HG02852 (cell line): Measurements from ENCODE around the gene DHRS7C.
"Not testable (repeated sequence)": the region's sequence is repeated elsewhere in the genome, so short reads cannot be mapped to it uniquely, and the experiment has no call there.

Experiments
- ATAC-seq: cut with Tn5 transposase; IDR thresholded peaks from one replicate; pipeline ENCODE4 v1.9.1; 2021; ENCODE audit warnings: mild to moderate bottlenecking, moderate library complexity; ENCODE audit not compliant: unreplicated experiment

DHRS7C gene

DNA sequence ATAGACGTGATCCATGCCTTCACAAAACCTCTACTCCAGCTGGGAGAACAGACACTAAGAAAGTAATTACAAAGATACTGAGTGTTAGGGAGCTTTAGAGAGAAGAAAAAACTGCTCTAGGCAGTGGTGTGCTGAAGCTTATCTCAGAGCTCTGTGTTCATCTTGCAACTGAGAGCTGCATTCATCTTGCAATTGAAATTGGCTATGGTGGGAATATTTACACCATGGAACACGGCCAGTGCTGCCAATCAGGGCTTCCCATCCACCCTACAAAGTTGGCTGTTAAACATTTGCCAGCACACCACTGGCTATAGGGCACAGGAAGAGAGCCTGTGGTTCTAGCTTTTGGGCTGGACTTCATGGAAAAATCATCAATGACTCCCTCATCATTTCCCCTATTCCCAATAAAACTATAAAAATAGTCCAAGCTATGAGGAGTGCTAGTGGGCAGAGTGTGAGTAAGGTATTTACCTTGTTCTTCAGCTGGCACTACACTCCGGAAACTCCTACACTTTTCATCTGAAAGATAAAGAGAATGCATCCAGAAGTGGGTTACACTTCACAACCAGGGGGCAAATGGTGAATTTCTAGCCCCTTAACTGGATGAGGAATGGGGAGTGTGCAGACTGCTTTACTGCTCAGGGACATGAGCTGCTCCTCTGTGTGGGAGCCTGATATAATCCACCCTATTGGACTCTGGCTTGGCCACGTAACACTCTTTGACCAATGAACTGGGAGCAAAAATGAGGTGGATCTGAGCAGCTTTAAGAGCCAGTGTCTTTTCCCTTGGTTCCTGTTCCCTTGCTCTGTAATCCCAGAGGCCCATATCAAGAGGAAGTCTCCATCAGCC is 18.9 kb upstream of the DHRS7C start:
- ATAC-seq = no peak

DNA sequence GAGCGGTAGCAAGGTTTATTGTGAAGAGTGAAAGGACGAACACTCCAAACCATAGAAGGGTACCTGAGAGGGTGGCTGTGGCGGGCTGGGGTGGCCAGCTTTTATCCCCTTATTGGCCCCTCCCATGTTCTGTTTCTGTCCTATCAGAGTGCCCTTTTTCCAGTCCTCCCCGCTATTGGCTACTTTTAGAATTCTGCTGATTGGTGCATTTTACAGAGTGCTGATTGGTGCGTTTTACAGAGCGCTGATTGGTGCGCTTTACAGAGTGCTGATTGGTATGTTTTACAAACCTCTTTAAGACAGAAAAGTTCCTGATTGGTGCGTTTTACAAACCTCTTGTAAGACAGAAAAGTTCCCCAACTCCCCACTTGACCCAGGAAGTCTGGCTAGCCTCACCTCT is 18.0 kb upstream of the DHRS7C start:
- no peak for ATAC-seq

DNA sequence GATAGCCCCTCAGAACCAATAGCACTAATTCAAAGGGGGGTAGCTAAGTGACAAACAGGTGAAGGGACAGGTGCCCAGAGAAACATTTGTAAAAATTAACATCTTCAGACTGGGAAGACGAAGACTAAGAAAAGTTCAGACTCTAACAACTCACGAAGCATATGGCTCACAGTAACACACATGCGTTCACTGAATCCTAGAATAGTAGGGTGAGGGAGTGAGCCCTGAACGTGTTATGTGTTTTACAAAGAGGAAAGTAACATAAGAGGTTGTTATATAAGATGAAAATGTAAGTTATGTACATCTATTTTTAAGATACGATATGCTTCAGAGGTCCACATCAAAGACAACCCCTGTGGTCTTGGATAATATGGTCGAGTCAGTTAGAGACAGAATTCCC is 15.3 kb upstream of the DHRS7C start:
- no peak for ATAC-seq

DNA sequence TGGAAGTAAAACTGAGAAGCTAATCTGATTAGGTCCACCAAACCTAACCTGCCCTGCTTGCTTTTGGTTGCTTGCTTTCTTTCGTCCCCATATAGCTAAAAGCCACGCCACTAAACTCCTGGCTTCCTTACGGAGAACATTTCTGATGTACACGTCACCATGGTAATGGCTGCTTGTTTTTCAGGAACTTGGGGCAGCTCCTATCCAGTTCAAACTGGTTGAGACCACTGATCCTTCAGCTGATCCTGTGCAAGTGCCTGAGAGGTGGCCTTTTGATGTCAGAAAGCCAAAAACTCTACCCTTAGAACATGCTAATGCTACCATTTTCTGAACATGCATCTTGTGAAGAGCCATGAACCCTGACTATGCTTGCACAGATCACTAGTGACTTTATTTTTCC is 14.4 kb upstream of the DHRS7C start:
- ATAC-seq = no peak

DNA sequence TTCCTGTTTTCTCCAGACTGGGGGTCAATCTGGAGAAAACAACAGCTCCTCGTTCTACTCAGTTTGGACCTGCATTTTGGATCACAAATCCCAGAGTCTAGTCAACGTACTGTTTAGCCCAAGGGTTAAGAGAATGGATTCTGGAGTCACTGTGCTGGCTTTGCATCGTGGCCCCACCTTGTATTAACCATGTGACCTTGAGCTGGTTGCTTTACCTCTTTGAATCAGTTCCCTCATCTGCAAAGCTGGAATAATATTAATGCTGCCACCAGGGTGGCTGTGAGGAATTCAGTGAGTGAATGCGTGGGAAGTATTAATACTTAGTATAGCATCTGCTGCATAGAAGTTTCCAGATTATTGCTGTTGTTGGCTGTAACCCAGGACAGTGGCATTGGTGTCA is 11.3 kb upstream of the DHRS7C start:
- ATAC-seq = no peak

DNA sequence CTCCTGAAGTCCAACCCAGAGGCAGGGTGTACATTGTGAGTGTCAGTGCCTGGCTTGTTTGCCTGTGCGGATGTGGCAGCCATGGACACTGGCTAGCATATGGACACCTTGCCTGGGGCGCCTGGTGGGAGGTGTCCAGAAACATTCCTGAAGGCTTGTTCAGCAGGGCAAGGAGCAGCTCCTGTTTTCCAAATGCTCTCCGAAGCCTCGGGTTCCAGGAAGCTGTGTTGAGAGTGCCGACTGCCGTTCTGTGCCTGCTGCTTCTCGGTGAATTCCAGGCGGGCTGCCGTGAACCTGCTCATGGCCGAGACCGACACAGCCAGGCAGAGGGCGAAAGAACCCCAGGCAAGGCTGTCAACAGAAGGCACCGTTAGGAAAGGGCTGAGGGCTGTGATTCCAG is 10.9 kb upstream of the DHRS7C start:
- ATAC-seq = no peak

DNA sequence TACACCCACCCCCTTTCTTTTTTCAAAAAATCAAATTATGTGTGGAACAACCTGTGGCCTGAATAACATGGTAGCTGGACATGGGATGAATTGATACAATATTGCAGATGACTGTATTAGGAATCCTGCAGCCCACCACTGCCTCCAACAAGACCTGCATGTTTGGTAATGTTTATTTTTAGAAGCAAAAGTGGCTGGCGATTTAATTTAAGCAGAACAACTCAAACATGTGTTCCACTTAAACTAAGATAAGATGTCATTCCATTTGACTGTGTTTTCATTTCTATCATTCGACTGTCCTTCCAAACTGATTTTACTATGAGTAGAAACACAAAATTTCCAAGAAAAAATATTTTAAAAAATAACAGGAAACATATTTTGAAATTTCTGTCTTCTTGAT is 10.1 kb upstream of the DHRS7C start:
- no peak for ATAC-seq

DNA sequence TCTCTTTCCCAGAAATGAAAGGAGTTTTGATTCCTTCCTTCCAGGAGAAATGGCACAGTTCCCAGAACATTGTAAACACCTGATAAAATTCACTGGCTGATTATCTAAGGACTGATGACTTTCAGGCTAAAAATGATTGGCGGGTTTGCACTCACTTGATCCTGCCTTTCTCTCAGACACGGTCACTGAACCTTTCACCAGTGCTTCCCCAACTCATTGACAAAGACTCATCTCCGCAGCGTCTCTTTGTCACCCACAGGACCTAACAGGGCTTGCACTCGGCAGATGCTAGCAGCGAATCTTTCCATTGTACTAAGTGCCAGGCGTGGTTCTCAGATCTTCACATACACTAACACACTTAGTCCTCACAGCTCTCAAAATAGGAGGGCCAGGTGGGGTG is 7.3 kb upstream of the DHRS7C start:
- no peak for ATAC-seq

DNA sequence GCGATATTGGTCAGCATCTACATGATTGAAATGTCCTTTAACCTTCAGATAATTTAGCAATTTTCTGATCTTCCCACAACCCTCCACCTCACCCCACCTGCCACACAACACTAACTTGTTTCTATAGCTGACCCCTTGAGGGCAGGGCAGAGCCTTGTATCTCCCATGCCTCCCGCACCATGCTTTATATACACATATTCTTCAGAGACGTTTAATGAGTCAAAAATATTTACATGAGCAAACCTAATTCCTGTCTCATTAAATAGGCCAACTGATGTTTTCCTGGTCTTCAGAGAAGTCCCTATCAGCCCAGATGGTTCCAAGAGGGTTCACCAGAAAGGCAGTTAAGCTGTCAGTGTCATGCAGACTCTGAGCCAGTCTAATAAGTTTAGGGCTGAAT is 6.6 kb upstream of the DHRS7C start:
- no peak for ATAC-seq

DNA sequence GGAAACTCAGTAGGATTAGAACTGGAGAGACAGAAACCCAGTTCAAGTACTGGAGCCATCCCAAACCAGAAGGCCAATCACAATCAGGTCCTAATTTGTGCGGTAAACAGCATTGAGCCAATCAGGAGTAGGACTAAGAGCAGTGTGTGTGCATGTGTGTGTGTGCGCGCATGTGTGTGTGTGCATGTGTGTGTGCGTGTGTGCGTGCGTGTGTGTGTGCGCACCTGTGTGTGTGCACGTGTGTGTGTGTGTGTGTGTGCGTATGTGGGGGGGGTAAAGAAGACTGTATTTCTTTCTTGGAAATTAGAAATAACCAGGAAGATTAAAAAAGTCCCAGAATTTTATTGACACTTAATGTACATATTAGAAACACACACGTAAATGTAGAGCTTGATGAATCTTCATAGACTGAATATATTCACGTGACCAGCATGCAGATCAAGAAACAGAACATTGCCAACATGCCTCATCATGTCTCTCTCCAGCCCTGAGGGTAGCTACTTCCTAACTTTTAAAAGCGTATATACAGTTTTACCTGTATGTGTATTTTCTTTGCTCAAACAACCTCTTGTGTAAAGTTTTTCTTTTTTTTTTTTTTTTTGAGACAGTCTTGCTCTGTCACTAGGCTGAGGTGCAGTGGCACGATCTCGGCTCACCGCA is 919 bp upstream of the DHRS7C start:
- no peak for ATAC-seq

DNA sequence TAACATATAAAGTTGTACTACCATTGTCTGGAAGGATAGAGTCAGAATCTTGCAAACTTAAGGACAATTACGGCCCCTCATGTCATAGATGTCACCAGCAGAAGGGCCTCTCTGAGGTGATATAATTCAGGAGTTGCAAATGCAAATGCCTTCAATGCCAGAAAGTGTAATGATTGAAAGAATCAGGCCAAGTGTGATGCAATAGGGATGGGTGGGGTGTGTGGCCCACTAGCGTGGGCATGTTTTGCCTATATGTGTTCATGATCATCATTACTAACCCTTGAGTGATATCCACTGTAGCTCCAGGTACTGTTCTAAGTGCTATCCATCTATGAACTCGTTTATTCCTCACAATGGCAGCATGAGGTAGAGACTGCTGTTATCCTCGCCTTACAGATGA is 1.1 kb downstream of the DHRS7C start:
- no peak for ATAC-seq

DNA sequence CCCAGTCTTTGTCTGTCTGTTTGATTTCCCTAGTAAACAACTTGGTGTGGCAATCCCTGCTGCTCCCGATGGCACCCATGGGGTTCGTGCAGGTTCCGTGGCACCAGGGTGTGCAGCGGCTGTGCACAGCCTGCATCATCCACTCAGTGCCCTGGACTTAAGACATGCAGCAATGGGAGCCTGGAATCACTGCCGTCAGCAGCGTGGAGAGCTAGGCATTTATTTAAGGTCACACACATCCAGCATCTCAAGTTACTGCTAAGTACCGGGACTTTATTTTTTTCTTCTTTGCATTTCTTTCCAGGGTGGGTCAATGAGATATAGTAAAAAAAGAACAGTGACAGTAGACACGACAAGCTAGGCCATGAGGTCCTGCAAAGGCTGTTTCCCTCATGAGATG is 2.8 kb downstream of the DHRS7C start:
- no peak for ATAC-seq

DNA sequence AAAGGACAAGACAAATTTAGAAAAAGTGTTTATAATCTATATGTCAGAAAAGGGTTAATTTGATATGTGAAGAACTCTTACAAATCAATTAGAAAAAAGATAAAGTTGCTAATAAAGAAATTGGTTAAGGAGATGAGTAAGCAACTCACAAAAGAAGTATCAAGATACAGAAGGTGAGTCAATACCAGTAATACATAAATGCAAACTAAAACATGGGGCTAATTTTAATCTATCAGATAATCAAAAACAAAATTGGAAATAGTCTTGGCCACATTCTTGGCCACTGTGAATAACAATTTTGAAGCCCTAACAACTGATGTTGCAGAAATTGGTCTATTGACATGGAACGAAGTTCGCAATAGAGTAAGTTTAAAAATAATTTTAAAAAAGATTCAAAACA is 6.8 kb downstream of the DHRS7C start:
- no peak for ATAC-seq

DNA sequence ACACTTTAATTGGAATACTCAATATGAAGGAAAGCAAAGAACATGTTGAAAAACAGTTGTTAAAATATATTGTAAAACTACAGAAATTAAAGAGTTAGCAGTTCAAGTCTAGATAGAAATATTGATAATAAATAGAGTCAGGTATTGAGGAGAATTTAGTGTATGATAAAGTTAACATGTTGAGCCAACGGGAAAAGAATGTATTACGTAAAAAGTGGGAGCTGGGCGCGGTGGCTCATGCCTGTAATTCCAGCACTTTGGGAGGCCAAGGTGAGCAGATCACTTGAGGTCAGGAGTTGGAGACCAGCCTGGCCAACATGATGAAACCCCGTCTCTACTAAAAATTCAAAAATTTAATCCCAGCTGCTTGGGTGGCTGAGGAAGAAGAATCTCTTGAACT is 7.9 kb downstream of the DHRS7C start:
- not testable (repeated sequence) for ATAC-seq

DNA sequence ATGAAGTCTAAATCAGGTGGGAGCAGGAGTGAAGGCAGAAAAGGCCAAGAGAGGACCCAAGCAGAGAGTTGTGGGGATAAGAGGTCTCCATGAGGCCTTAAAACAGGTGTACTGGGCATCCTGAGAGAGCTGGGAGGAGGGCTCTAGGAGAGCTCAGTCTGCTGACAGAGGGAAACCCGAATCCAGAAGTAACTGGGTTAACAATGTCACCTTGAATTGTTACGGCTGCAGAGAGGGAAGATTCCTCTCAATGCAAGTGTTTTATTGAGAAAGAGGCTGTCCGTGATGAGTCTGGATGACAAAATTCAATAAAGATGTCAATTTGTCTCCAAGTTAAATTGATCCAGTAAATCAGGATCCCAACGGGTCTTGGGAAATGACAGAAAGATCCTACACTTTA is 8.3 kb downstream of the DHRS7C start:
- no peak for ATAC-seq

DNA sequence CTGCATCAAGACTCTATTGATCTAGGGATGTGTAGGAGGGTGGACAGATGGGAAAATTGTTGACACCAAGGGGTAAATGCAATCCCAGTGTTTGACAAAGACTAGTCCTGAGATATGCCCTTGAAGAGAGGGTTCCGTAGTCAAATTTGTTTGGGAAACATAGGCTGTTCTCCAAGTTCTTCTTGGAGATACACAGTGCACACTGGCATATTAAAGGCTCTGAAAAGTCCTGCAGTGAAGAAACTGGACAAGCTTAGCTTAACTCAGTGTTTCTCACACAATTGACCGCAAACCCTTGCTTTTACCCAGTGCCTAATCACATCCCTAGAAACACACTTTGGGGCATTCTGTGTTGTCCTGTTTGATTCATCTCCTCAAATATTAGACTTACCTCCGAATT is 10.8 kb downstream of the DHRS7C start:
- no peak for ATAC-seq

DNA sequence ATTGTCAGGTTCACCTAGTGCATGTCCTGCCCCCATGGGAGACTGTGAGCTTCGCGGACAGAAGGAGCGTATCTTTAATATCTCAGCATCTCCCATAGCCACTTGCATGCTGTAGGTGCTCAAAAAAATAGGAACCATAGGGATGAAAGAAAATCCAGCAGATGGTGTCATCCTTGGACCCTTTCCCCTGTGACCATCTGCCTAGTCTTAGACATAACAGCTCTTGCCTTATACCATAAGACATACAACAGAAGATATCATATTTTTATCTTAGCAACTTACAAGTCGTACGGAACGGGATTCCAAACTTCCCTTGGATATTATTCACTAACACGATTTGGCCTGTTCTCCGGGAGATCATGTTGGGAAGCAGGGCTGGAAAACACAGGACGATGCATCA is 14.5 kb downstream of the DHRS7C start:
- ATAC-seq = no peak

DNA sequence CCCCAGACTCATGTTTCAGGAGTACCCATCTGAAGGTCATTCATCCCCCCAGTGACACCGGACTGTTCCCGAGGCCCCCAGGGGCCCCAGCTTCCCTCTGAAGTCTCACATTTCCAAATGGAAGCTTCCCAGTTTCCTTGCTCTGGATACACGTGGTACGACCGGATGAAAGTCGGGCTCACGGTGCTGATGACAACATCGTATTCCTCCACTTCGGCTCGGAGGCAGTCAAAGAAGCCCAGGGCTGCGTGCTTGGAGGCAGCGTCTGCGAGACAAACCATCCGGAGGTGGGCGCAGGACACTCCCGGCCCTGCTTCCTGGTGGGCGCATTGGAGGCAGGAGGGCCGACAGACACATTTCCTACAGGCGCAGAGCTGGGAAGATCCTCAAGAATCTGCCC is 18.7 kb downstream of the DHRS7C start:
- ATAC-seq = no peak

DNA sequence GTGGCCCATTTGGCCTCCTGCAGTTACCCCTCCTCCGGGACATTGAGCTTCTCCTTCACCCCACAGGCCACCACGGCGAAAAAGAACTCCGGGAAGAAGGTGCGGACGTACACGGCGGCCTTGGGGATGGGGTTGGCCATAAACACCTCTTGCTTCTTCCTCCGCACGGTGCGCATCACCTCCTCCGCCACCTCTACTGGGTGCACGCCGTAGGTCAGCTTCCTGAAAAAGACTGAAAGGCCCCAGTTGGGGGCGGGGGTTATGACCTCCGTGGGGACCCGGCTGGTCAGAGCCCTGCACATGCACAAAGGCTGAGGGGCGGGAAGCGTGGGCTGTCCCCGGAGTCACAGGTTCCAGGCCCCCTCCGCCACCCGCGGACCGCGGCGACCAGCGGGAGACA is 19.9 kb downstream of the DHRS7C start:
- no peak for ATAC-seq

DNA sequence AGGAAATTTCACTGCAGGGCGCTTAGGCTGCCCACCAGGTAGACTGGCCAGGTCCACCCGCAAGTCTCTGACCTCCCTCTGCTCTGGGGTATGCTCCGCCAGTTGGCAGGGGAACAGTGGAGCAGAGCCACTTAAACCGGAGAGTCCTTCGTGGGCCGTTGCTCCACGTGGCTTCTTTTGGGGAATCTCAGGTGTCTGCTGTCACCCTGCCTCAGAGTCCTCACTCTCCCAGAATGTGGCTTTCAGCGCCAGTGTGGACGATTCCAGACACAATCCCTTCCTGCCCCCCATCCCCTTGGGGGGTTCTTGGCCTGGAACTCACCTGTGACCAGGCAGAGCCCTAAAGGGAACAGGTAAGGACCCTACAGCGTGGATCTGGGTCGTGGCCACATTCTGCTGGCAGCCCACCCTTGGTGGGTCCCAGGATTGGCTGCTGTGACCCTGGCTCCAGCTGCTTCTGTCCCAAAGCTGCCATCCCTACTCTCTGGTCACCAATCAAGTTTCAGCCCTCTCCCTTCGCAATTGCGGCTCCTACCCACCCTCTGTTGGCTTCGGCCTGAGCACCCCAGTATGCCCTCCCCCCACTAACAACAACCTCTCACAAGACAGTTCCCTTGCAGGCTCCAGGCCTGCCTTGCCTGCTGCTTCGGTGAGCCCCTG is 22.2 kb downstream of the DHRS7C start:
- ATAC-seq = no peak

DNA sequence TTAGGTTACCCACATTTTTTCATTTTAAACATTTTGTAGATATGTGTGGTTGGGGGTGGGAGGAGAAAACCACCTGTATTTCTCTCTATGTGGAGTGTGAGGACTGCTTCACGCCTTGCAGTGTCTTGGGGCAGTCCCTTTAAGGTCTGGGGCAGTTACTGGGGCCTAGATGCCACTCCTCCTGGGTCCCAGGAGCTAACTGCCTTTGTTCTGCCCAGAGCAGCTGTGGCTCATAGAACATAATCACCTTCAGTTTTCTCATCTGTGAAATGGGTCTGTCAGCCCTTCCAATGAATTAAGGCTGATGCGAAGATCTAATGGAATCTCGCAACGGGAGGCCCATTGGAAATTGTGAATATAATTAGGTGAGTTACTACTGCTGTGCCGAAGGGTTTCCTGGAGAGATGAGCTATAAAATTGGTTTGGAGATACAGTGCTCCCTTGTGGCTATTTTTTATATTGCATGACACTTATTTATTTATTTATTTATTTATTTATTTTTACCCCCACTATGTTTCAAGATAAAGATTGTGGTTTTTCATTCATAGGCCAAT is 22.9 kb downstream of the DHRS7C start:
- no peak for ATAC-seq

DNA sequence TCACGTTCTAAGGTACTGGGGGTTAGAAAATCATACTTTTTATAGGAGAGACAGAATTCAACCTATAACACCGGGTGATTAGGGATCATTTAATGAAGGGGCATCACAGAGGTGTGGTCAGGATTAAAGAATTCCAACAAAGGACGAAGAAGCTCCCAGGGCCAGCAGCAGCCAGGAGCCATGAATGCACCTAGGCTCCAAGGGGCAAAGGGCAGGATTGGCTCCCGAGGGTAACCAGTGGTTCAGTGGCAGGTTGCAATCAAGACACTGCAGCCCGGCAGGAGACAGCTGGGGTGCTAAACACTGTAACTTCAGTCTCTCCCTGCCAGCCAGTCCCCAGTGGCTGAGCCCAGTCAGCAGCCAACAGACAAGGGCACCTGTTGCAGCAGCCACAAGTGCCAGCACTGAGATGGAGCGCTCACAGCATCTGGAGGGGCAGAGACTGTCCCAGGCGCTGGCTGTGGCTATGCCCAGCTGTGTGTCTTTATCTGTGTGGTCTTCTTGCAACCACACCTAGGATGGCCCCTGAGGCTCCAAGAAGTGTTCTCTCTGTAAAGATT is 23.9 kb downstream of the DHRS7C start:
- ATAC-seq = no peak
